GM21526 (cell line): ENCODE measurements around the gene ADCY3.

Experiments
- ATAC-seq: cut with Tn5 transposase; IDR thresholded peaks from one replicate; pipeline ENCODE4 v1.9.1; 2021; ENCODE audit warnings: moderate library complexity; ENCODE audit not compliant: unreplicated experiment, low FRiP score

The ADCY3 gene

GRCh38 chr2:24878341-24878740 lies 41.7 kb downstream of the ADCY3 start:
- no peak for ATAC-seq

GRCh38 chr2:24877646-24878045 lies 42.4 kb downstream of the ADCY3 start:
- ATAC-seq = no peak

- ATAC-seq = no peak
Observed at GRCh38 chr2:24877067-24877466, 43.0 kb downstream of the ADCY3 start.

- ATAC-seq = no peak
Observed at GRCh38 chr2:24875901-24876300, 44.1 kb downstream of the ADCY3 start.

- ATAC-seq = no peak
Observed at GRCh38 chr2:24875272-24875671, 44.8 kb downstream of the ADCY3 start.

GRCh38 chr2:24874035-24874434 lies 46.0 kb downstream of the ADCY3 start:
- no peak for ATAC-seq

- no peak for ATAC-seq
Observed at GRCh38 chr2:24873619-24874018, 46.4 kb downstream of the ADCY3 start.

- ATAC-seq = no peak
Observed at GRCh38 chr2:24872344-24873115, 47.5 kb downstream of the ADCY3 start.

GRCh38 chr2:24871852-24872333 lies 48.1 kb downstream of the ADCY3 start:
- ATAC-seq = no peak

GRCh38 chr2:24870891-24871705 lies 48.9 kb downstream of the ADCY3 start:
- no peak for ATAC-seq

- ATAC-seq = no peak
Observed at GRCh38 chr2:24870440-24870839, 49.6 kb downstream of the ADCY3 start.

GRCh38 chr2:24866946-24867345 lies 53.1 kb downstream of the ADCY3 start:
- ATAC-seq = no peak

GRCh38 chr2:24863641-24864040 lies 56.4 kb downstream of the ADCY3 start:
- ATAC-seq = no peak

GRCh38 chr2:24861500-24861899 lies 58.5 kb downstream of the ADCY3 start:
- ATAC-seq = no peak

GRCh38 chr2:24860631-24861030 lies 59.4 kb downstream of the ADCY3 start:
- no peak for ATAC-seq

GRCh38 chr2:24859968-24860600 lies 60.0 kb downstream of the ADCY3 start:
- no peak for ATAC-seq

GRCh38 chr2:24858996-24859395 lies 61.0 kb downstream of the ADCY3 start:
- no peak for ATAC-seq

- ATAC-seq = no peak
Observed at GRCh38 chr2:24857746-24858145, 62.3 kb downstream of the ADCY3 start.

GRCh38 chr2:24856791-24857211 lies 63.2 kb downstream of the ADCY3 start:
- no peak for ATAC-seq

GRCh38 chr2:24855726-24856125 lies 64.3 kb downstream of the ADCY3 start:
- ATAC-seq = no peak

- ATAC-seq = no peak
Observed at GRCh38 chr2:24855022-24855622, 64.9 kb downstream of the ADCY3 start.
